IPS-15b (cell line): Measurements from ENCODE around the gene RNASE4.
A peak's percentile ranks its signal among the peaks of the same experiment; 100 is the strongest.
"Not testable (repeated sequence)": the region's sequence is repeated elsewhere in the genome, so short reads cannot be mapped to it uniquely, and the experiment has no call there.

Source experiments
- H3K27me3 ChIP-seq: one replicate; pipeline ENCODE4 v1.6.1; 2013; ENCODE audit warnings: low read length; ENCODE audit not compliant: control insufficient read depth, insufficient read depth
- H3K36me3 ChIP-seq: one replicate; pipeline ENCODE4 v1.6.1; 2013; ENCODE audit warnings: low read length; ENCODE audit not compliant: control insufficient read depth, insufficient read depth
- H3K4me1 ChIP-seq: one replicate; pipeline ENCODE4 v1.6.1; 2013; ENCODE audit warnings: mild to moderate bottlenecking, low read length; ENCODE audit not compliant: control insufficient read depth, insufficient read depth
- H3K4me3 ChIP-seq: one replicate; pipeline ENCODE4 v1.5.1; 2013; ENCODE audit warnings: low read depth, low read length
- H3K9ac ChIP-seq: one replicate; pipeline ENCODE4 v1.6.1; 2013; ENCODE audit warnings: low read depth, mild to moderate bottlenecking, low read length
- H3K9me3 ChIP-seq: one replicate; pipeline ENCODE4 v1.6.1; 2013; ENCODE audit warnings: mild to moderate bottlenecking, low read length; ENCODE audit not compliant: control insufficient read depth, insufficient read depth

RNASE4 gene

GRCh38 chr14:20659336-20659735 is 25.0 kb upstream of the RNASE4 start:
- H3K4me1 ChIP-seq: peaks cover 2% of the 10 kb centered on the region
- no peaks in the 10 kb centered on the region for H3K36me3 ChIP-seq
- H3K9ac ChIP-seq: no peak overlapping the region
- H3K9me3 ChIP-seq: no peaks in the 10 kb centered on the region
- no peak overlapping the region for H3K4me3 ChIP-seq
- peaks cover 46% of the 10 kb centered on the region for H3K27me3 ChIP-seq

- Histone ChIP-seq H3K9me3 (no peaks in the 10 kb centered on the region), H3K9ac (no peak overlapping the region), H3K4me3 (peak overlapping the region; percentile 45), H3K27me3 (peaks cover 50% of the 10 kb centered on the region), H3K36me3 (no peaks in the 10 kb centered on the region), H3K4me1 (peaks cover 2% of the 10 kb centered on the region)
These were observed 24.5 kb upstream of the RNASE4 start for GRCh38 chr14:20659813-20660395.

- Histone ChIP-seq H3K9me3 (no peaks in the 10 kb centered on the region), H3K27me3 (peaks cover 40% of the 10 kb centered on the region), H3K4me1 (peaks cover 2% of the 10 kb centered on the region), H3K9ac (no peak overlapping the region), H3K4me3 (no peak overlapping the region), H3K36me3 (no peaks in the 10 kb centered on the region)
These were observed 23.2 kb upstream of the RNASE4 start for GRCh38 chr14:20661197-20661596.

GRCh38 chr14:20662968-20663732 is 21.2 kb upstream of the RNASE4 start:
- no peaks in the 10 kb centered on the region for H3K4me1 ChIP-seq
- peaks cover 28% of the 10 kb centered on the region for H3K27me3 ChIP-seq

GRCh38 chr14:20666400-20666961 is 17.9 kb upstream of the RNASE4 start:
- peaks cover 11% of the 10 kb centered on the region for H3K27me3 ChIP-seq
- H3K4me3 ChIP-seq, H3K9ac ChIP-seq, H3K36me3 ChIP-seq, H3K4me1 ChIP-seq, H3K9me3 ChIP-seq: not testable (repeated sequence)

More at GRCh38 chr14:20662968-20663732, 21.2 kb upstream of the RNASE4 start:
- Histone ChIP-seq H3K9ac (peak overlapping the region; percentile 50), H3K9me3 (no peaks in the 10 kb centered on the region), H3K4me3 (peak overlapping the region; percentile 80), H3K36me3 (no peaks in the 10 kb centered on the region)

- no peak overlapping the region for H3K4me3 ChIP-seq
These were observed 16.4 kb upstream of the RNASE4 start for GRCh38 chr14:20667957-20668356.

GRCh38 chr14:20668969-20669368 is 15.4 kb upstream of the RNASE4 start:
- Histone ChIP-seq H3K4me1 (no peaks in the 10 kb centered on the region), H3K27me3 (peaks cover 5% of the 10 kb centered on the region), H3K9me3 (no peaks in the 10 kb centered on the region), H3K4me3 (no peak overlapping the region), H3K36me3 (no peaks in the 10 kb centered on the region), H3K9ac (no peak overlapping the region)

More at GRCh38 chr14:20667957-20668356, 16.4 kb upstream of the RNASE4 start:
- Histone ChIP-seq H3K9ac (no peak overlapping the region), H3K4me1 (no peaks in the 10 kb centered on the region), H3K36me3 (no peaks in the 10 kb centered on the region), H3K27me3 (peaks cover 11% of the 10 kb centered on the region), H3K9me3 (no peaks in the 10 kb centered on the region)

- H3K4me3 ChIP-seq: no peak overlapping the region
- H3K36me3 ChIP-seq: no peaks in the 10 kb centered on the region
- H3K9ac ChIP-seq: no peak overlapping the region
- no peaks in the 10 kb centered on the region for H3K4me1 ChIP-seq
- no peaks in the 10 kb centered on the region for H3K27me3 ChIP-seq
- H3K9me3 ChIP-seq: no peaks in the 10 kb centered on the region
These were observed 12.6 kb upstream of the RNASE4 start for GRCh38 chr14:20671597-20672283.

GRCh38 chr14:20675669-20676068 is 8.7 kb upstream of the RNASE4 start:
- Histone ChIP-seq H3K9me3 (no peaks in the 10 kb centered on the region), H3K4me3 (no peak overlapping the region), H3K9ac (no peak overlapping the region), H3K36me3 (no peaks in the 10 kb centered on the region), H3K4me1 (no peaks in the 10 kb centered on the region), H3K27me3 (no peaks in the 10 kb centered on the region)

- Histone ChIP-seq H3K9me3 (no peaks in the 10 kb centered on the region), H3K36me3 (no peaks in the 10 kb centered on the region), H3K27me3 (no peaks in the 10 kb centered on the region), H3K9ac (no peak overlapping the region), H3K4me3 (no peak overlapping the region), H3K4me1 (no peaks in the 10 kb centered on the region)
These were observed 8.3 kb upstream of the RNASE4 start for GRCh38 chr14:20676072-20676471.

- no peaks in the 10 kb centered on the region for H3K36me3 ChIP-seq
- H3K4me1 ChIP-seq: no peaks in the 10 kb centered on the region
- H3K9me3 ChIP-seq: no peaks in the 10 kb centered on the region
- no peak overlapping the region for H3K9ac ChIP-seq
- H3K4me3 ChIP-seq: peak overlapping the region; percentile 72
- H3K27me3 ChIP-seq: no peaks in the 10 kb centered on the region
These were observed 4.5 kb upstream of the RNASE4 start for GRCh38 chr14:20679907-20680306.
